Activated T-helper 2 cell treated with anti-CD3 and anti-CD28 coated beads, Interferon-gamma antibody, Interleukin-2, Interleukin-4, amounts not matched to agents 10 μg/mL and 5 μg/mL and 100 μg/mL, durations not matched to agents 14 hours and 24 hours and 36 hours (primary cell): ENCODE results near the gene LGALS9C. TPM values are rescaled to one million over a fixed set of nuclear protein-coding genes. Genes with fewer than 3 reads are reported as not detected.
"Not testable (repeated sequence)": the region's sequence is repeated elsewhere in the genome, so short reads cannot be mapped to it uniquely, and the experiment has no call there.

Experiments
- DNase-seq: peaks from one replicate; pipeline ENCODE4 v3.0.0; 2021; ENCODE audit warnings: low spot score
- H3K27ac Mint-ChIP-seq: one replicate; pipeline ENCODE4 v1.8.0; 2021; ENCODE audit warnings: mixed read lengths
- H3K27me3 Mint-ChIP-seq: one replicate; pipeline ENCODE4 v1.8.0; 2021; ENCODE audit warnings: low read depth, mixed read lengths
- H3K36me3 Mint-ChIP-seq: one replicate; pipeline ENCODE4 v1.8.0; 2021; ENCODE audit warnings: low read depth, mixed read lengths
- H3K4me1 Mint-ChIP-seq: one replicate; pipeline ENCODE4 v1.8.0; 2021; ENCODE audit warnings: low read depth, mixed read lengths
- H3K4me3 Mint-ChIP-seq: one replicate; pipeline ENCODE4 v1.8.0; 2021; ENCODE audit warnings: low read depth, mild to moderate bottlenecking, moderate library complexity, mixed read lengths
- H3K9me3 Mint-ChIP-seq: one replicate; pipeline ENCODE4 v1.8.0; 2021; ENCODE audit warnings: mixed read lengths
- intact Hi-C: fragments of 100-400 bp; cut with micrococcal nuclease; formaldehyde crosslinking; loops from one replicate; pipeline ENCODE4 v1.15.1; 2023
- total RNA-seq: library from RNA; stranded (reverse); gene quantifications from 2 replicates; pipeline ENCODE4 v1.2.3, GENCODE V29; 2022

Gene LGALS9C
- total RNA-seq, 1 donor from 2014 or later = 0.91 TPM

DNA sequence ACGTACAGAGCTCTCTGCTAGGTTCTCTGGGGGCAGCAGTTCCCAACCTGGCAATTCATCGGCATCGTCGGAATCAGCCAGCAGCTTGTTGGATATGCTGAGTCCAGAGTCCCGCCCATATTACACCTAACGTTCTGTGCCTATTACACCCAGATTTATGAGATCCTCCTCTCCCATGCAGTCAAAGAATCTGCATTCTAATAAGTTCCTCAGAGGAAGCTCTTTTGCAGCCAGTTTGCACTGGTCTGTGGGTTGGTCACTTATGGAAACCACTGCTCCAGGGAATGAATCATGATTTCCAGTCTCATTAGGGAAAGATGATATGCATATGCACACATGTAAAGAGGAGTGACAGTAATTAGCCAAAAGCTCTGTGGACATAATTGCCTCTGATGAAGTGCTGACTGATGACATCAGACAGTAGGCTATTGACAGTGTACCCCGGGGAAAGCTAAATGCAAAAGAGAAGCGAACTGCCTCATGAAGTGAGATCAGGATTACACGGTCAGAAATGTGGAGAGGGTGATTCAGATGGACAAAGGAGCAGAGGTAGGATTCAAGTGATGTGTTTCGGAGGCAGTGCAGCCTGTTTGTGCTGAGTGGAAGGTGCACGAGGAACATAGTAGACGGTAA lies 49.7 kb downstream of the LGALS9C start:
- H3K9me3 Mint-ChIP-seq, intact Hi-C loops, H3K27me3 Mint-ChIP-seq, H3K4me1 Mint-ChIP-seq, H3K4me3 Mint-ChIP-seq, H3K27ac Mint-ChIP-seq, H3K36me3 Mint-ChIP-seq, DNase-seq: not testable (repeated sequence)

- H3K9me3 Mint-ChIP-seq, H3K36me3 Mint-ChIP-seq, DNase-seq, H3K4me1 Mint-ChIP-seq, H3K4me3 Mint-ChIP-seq, H3K27ac Mint-ChIP-seq, intact Hi-C loops, H3K27me3 Mint-ChIP-seq: not testable (repeated sequence)
Observed at GRCh38 chr17:18527354-18527753, 50.8 kb downstream of the LGALS9C start.

DNA sequence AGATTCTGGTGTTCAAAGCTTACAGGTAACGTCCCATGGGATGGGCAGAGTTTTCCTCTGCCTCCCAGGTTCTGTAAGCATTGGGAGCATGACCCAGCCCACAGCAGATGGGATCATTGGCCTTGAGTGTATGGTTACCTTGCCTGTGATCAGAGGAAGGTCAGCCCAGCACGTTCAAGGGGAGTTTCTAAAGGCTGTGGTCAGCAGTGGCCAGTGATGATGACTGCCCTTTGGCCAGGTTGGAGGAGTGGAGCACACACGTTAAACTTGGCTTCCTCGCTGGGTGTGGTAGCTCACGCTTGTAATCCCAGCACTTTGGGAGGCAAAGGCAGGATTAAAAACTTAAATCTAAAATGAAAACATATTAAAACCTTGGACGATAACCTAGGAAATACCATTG lies 51.8 kb downstream of the LGALS9C start:
- H3K9me3 Mint-ChIP-seq, H3K27me3 Mint-ChIP-seq, intact Hi-C loops, H3K27ac Mint-ChIP-seq, DNase-seq, H3K4me1 Mint-ChIP-seq, H3K4me3 Mint-ChIP-seq: not testable (repeated sequence)
- peaks cover 12% of the 10 kb centered on the region for H3K36me3 Mint-ChIP-seq

GRCh38 chr17:18528899-18529500 lies 52.4 kb downstream of the LGALS9C start:
- H3K27ac Mint-ChIP-seq, H3K4me1 Mint-ChIP-seq, H3K9me3 Mint-ChIP-seq, H3K4me3 Mint-ChIP-seq, DNase-seq, H3K27me3 Mint-ChIP-seq, intact Hi-C loops: not testable (repeated sequence)
- peaks cover 12% of the 10 kb centered on the region for H3K36me3 Mint-ChIP-seq

DNA sequence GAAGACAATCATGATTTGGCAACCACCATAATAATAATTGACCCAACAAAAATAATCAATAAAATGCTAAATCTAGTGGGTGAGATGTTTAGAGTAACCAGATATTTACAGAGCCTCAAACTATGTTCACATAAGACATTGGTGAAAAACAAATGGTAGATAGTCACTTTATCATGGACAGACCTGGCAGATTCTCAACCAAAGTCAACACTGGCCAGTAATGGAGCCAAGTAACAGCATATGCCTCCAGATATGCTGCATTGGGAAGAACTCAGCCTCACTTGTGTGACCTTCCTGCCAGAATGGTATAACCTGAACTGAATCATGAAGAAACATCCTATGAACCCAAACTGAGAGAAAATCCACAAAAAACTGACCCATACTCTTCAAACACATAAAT lies 53.8 kb downstream of the LGALS9C start:
- H3K27me3 Mint-ChIP-seq, H3K4me3 Mint-ChIP-seq, DNase-seq, H3K9me3 Mint-ChIP-seq, intact Hi-C loops, H3K27ac Mint-ChIP-seq, H3K4me1 Mint-ChIP-seq: not testable (repeated sequence)
- peaks cover 12% of the 10 kb centered on the region for H3K36me3 Mint-ChIP-seq

DNA sequence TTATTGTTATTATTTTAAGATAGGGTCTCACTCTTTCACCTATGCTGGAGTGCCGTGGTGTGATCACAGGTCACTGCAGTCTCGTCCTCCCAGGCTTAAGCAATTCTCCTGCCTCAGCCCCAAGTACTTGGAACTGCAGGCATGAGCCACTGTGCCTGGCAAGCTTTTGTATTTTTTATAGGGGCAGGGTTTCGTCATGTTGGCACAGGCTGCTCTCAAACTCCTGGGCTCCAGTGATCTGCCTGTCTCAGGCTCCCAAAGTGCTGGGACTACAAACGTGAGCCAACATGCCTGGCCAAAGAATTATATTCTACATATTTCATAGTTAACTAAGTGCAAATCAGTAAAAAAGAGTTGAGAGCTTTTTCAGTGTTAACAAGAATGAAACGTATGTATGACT lies 65.6 kb downstream of the LGALS9C start:
- DNase-seq, H3K9me3 Mint-ChIP-seq, H3K4me3 Mint-ChIP-seq, H3K27me3 Mint-ChIP-seq, H3K27ac Mint-ChIP-seq, H3K4me1 Mint-ChIP-seq, intact Hi-C loops: not testable (repeated sequence)
- peaks cover 11% of the 10 kb centered on the region for H3K36me3 Mint-ChIP-seq

GRCh38 chr17:18542907-18543306 lies 66.3 kb downstream of the LGALS9C start:
- H3K4me1 Mint-ChIP-seq, H3K4me3 Mint-ChIP-seq, H3K36me3 Mint-ChIP-seq, DNase-seq, H3K27me3 Mint-ChIP-seq, H3K27ac Mint-ChIP-seq, intact Hi-C loops, H3K9me3 Mint-ChIP-seq: not testable (repeated sequence)

Other genes with a start within 250 kb of the LGALS9C start
- 334 and 340 TPM in 2 replicates for gene FLII, start 218.1 kb upstream of the LGALS9C start, total RNA-seq
- gene MIEF2, start 216.1 kb upstream of the LGALS9C start, total RNA-seq = 6.8 and 7.9 TPM in 2 replicates
- 70.7 and 75.0 TPM in 2 replicates for gene TOP3A, start 161.8 kb upstream of the LGALS9C start, total RNA-seq
- 16.5 and 16.8 TPM in 2 replicates for gene SMCR8, start 161.5 kb upstream of the LGALS9C start, total RNA-seq
- gene SHMT1, start 113.2 kb upstream of the LGALS9C start, total RNA-seq = 60.3 and 65.7 TPM in 2 replicates
- not detected in 2 replicates for gene EVPLL, start 99.0 kb upstream of the LGALS9C start, total RNA-seq
- not detected in 2 replicates for gene TBC1D28, start 167.6 kb downstream of the LGALS9C start, total RNA-seq
- gene FOXO3B, start 205.5 kb downstream of the LGALS9C start, total RNA-seq = 5.7 and 6.3 TPM in 2 replicates